Measurements from ENCODE around the gene SPRYD3.

Gene SPRYD3

GRCh38 chr12:53045696-53046045 is 33.5 kb downstream of the SPRYD3 start:
- H3K4me3 ChIP-seq (ENCODE audit: low read depth, low read length), result no peak overlapping the region
- TF ChIP-seq CTCF (IDR thresholded peaks at IDR 0.05; ENCODE audit: borderline replicate concordance, insufficient read depth, low read depth, low read length), result no peak

- H3K4me3 ChIP-seq (ENCODE audit: low read depth, low read length), result no peak overlapping the region
- TF ChIP-seq CTCF (IDR thresholded peaks at IDR 0.05; ENCODE audit: borderline replicate concordance, insufficient read depth, low read depth, low read length), result no peak
These were observed 34.1 kb downstream of the SPRYD3 start for GRCh38 chr12:53044896-53045695.

GRCh38 chr12:53044052-53044581 is 35.1 kb downstream of the SPRYD3 start:
- no peak for TF ChIP-seq CTCF (IDR thresholded peaks at IDR 0.05; ENCODE audit: borderline replicate concordance, insufficient read depth, low read depth, low read length)
- no peak overlapping the region for H3K4me3 ChIP-seq (ENCODE audit: low read depth, low read length)

- TF ChIP-seq CTCF (IDR thresholded peaks at IDR 0.05; ENCODE audit: borderline replicate concordance, insufficient read depth, low read depth, low read length), result no peak
- H3K4me3 ChIP-seq (ENCODE audit: low read depth, low read length), result no peak overlapping the region
These were observed 36.4 kb downstream of the SPRYD3 start for GRCh38 chr12:53042607-53043454.

GRCh38 chr12:53039851-53040250 is 39.3 kb downstream of the SPRYD3 start:
- no peak for TF ChIP-seq CTCF (IDR thresholded peaks at IDR 0.05; ENCODE audit: borderline replicate concordance, insufficient read depth, low read depth, low read length)
- H3K4me3 ChIP-seq (ENCODE audit: low read depth, low read length), result no peak overlapping the region

GRCh38 chr12:53036802-53037201 is 42.4 kb downstream of the SPRYD3 start:
- no peak for TF ChIP-seq CTCF (IDR thresholded peaks at IDR 0.05; ENCODE audit: borderline replicate concordance, insufficient read depth, low read depth, low read length)
- no peak overlapping the region for H3K4me3 ChIP-seq (ENCODE audit: low read depth, low read length)
